DOHH2 (cell line): Measurements from ENCODE around the gene SEMA5B.

ENCODE experiments used
- H3F3A ChIP-seq: fragments of 200-600 bp; sonication (generic), shearing (Covaris generic); 2 replicates; pipeline ENCODE4 v1.6.0; 2016; ENCODE audit warnings: antibody characterized with exemption, mild to moderate bottlenecking; ENCODE audit not compliant: control insufficient read depth, insufficient read depth
- H3K27ac ChIP-seq: fragments of 200-600 bp; sonication (generic); 2 replicates; pipeline ENCODE4 v1.5.1; 2014; ENCODE audit warnings: low read depth, mild to moderate bottlenecking, low read length, moderate library complexity
- H3K27me3 ChIP-seq: fragments of 200-600 bp; sonication (generic); 2 replicates; pipeline ENCODE4 v1.6.1; 2014; ENCODE audit warnings: mild to moderate bottlenecking, low read length, mixed read lengths; ENCODE audit not compliant: control insufficient read depth
- H3K36me3 ChIP-seq: fragments of 200-600 bp; sonication (generic); 2 replicates; pipeline ENCODE4 v1.6.1; 2014; ENCODE audit warnings: mild to moderate bottlenecking, low read length, moderate library complexity, mixed read lengths; ENCODE audit not compliant: control insufficient read depth
- H3K4me1 ChIP-seq: fragments of 200-600 bp; sonication (generic); 2 replicates; pipeline ENCODE4 v1.6.1; 2014; ENCODE audit warnings: mild to moderate bottlenecking, low read length, mixed read lengths; ENCODE audit not compliant: control insufficient read depth
- H3K4me2 ChIP-seq: fragments of 200-600 bp; sonication (generic); 2 replicates; pipeline ENCODE4 v1.6.0; 2014; ENCODE audit warnings: mild to moderate bottlenecking, low read length, moderate library complexity
- H3K4me3 ChIP-seq: fragments of 200-600 bp; sonication (generic); 2 replicates; pipeline ENCODE4 v1.5.1; 2014; ENCODE audit warnings: mild to moderate bottlenecking, low read length, mixed read lengths
- H3K79me2 ChIP-seq: fragments of 200-600 bp; sonication (generic); 2 replicates; pipeline ENCODE4 v1.6.1; 2014; ENCODE audit warnings: mild to moderate bottlenecking, low read length, mixed read lengths; ENCODE audit not compliant: control insufficient read depth
- H3K9me2 ChIP-seq: fragments of 200-600 bp; sonication (generic); replicated peaks from 2 replicates; pipeline ENCODE4 v1.6.1; 2014; ENCODE audit warnings: mild to moderate bottlenecking, low read length, mixed read lengths; ENCODE audit not compliant: control insufficient read depth
- H3K9me3 ChIP-seq: fragments of 200-600 bp; sonication (generic); 2 replicates; pipeline ENCODE4 v1.6.1; 2014; ENCODE audit warnings: antibody characterized with exemption, low read length, mixed read lengths; ENCODE audit not compliant: control insufficient read depth, insufficient read depth
- H4K20me1 ChIP-seq: fragments of 200-600 bp; sonication (generic); 2 replicates; pipeline ENCODE4 v1.6.0; 2014; ENCODE audit warnings: low read depth, mild to moderate bottlenecking, antibody characterized with exemption, low read length, moderate library complexity; ENCODE audit not compliant: control insufficient read depth, insufficient read depth
- CTCF ChIP-seq: fragments of 200-600 bp; sonication (generic); IDR thresholded peaks from one replicate; pipeline ENCODE4 v1.5.1; 2014; ENCODE audit warnings: antibody characterized with exemption, mild to moderate bottlenecking, low read depth, low read length; ENCODE audit not compliant: poor library complexity, severe bottlenecking
- EZH2phosphoT487 ChIP-seq: fragments of 200-600 bp; sonication (generic); IDR thresholded peaks from 2 replicates; pipeline ENCODE4 v1.6.1; 2017; ENCODE audit warnings: borderline replicate concordance, mild to moderate bottlenecking, antibody characterized with exemption, low read length, moderate library complexity, mixed read lengths

Gene SEMA5B

GRCh38 chr3:122969585-122970469 lies 57.7 kb downstream of the SEMA5B start:
- Histone ChIP-seq H3K4me1 (peaks cover 7% of the 10 kb centered on the region), H3K4me3 (no peak overlapping the region), H3F3A (no peaks in the 10 kb centered on the region), H3K9me3 (no peaks in the 10 kb centered on the region), H4K20me1 (no peaks in the 10 kb centered on the region), H3K36me3 (no peaks in the 10 kb centered on the region), H3K79me2 (no peaks in the 10 kb centered on the region), H3K27me3 (peaks cover 12% of the 10 kb centered on the region), H3K4me2 (no peak overlapping the region), H3K9me2 (no peaks in the 10 kb centered on the region), H3K27ac (no peak overlapping the region)
- TF ChIP-seq CTCF (no peak), EZH2phosphoT487 (no peak)

GRCh38 chr3:122967765-122968164 lies 59.8 kb downstream of the SEMA5B start:
- TF ChIP-seq CTCF (no peak), EZH2phosphoT487 (no peak)
- Histone ChIP-seq H3K9me3 (no peaks in the 10 kb centered on the region), H3K27ac (no peak overlapping the region), H3K27me3 (peaks cover 19% of the 10 kb centered on the region), H3F3A (no peaks in the 10 kb centered on the region), H4K20me1 (no peaks in the 10 kb centered on the region), H3K4me2 (no peak overlapping the region), H3K9me2 (no peaks in the 10 kb centered on the region), H3K4me3 (no peak overlapping the region), H3K4me1 (no peaks in the 10 kb centered on the region), H3K36me3 (no peaks in the 10 kb centered on the region), H3K79me2 (no peaks in the 10 kb centered on the region)

GRCh38 chr3:122967356-122967755 lies 60.2 kb downstream of the SEMA5B start:
- H3K27me3 ChIP-seq, result peaks cover 19% of the 10 kb centered on the region
- H3K79me2 ChIP-seq, result no peaks in the 10 kb centered on the region
- no peaks in the 10 kb centered on the region for H3F3A ChIP-seq
- H3K4me1 ChIP-seq, result no peaks in the 10 kb centered on the region
- H3K9me2 ChIP-seq, result no peaks in the 10 kb centered on the region
- no peak for TF ChIP-seq CTCF
- TF ChIP-seq EZH2phosphoT487, result no peak
- H3K4me3 ChIP-seq, result no peak overlapping the region
- H3K4me2 ChIP-seq, result no peak overlapping the region
- no peaks in the 10 kb centered on the region for H3K36me3 ChIP-seq
- H4K20me1 ChIP-seq, result no peaks in the 10 kb centered on the region
- no peak overlapping the region for H3K27ac ChIP-seq
- no peaks in the 10 kb centered on the region for H3K9me3 ChIP-seq
